Transverse colon (tissue), 4 donors: ENCODE results near the gene WWOX. TPM values are rescaled to one million over a fixed set of nuclear protein-coding genes. Genes with fewer than 3 reads are reported as not detected.

Source experiments
- DNase-seq: peaks from one replicate; pipeline ENCODE4 v3.0.0-alpha.2; 2019
- H3K27ac ChIP-seq, 4 donors: fragments of 200-600 bp; sonication (generic); 2 replicates each; pipeline ENCODE4 v1.5.1; 2016 to 2018; ENCODE audit warnings: inconsistent platforms in 4 of 4
- H3K27me3 ChIP-seq: fragments of 200-600 bp; sonication (generic); 2 replicates; pipeline ENCODE4 v1.5.1; 2017; ENCODE audit warnings: inconsistent platforms
- H3K36me3 ChIP-seq, 4 donors: fragments of 200-600 bp; sonication (generic); 2 replicates each; pipeline ENCODE4 v1.5.1; 2017 to 2019; ENCODE audit warnings: inconsistent platforms in 4 of 4
- H3K4me1 ChIP-seq, 4 donors: fragments of 200-600 bp; sonication (generic); 2 replicates each; pipeline ENCODE4 v1.5.1; 2017 to 2020; ENCODE audit warnings: inconsistent platforms in 4 of 4
- H3K4me3 ChIP-seq, 4 donors: fragments of 200-600 bp; sonication (generic); 1 replicate in 1 of 4; 2 replicates in 3 of 4; pipeline versions ENCODE4 v1.5.1 to v1.6.1; 2017 to 2019; ENCODE audit warnings: inconsistent platforms in 4 of 4
- H3K9me3 ChIP-seq, 2 donors: fragments of 200-600 bp; sonication (generic); 2 replicates each; pipeline ENCODE4 v1.5.1; 2017 to 2019; ENCODE audit warnings: inconsistent platforms in 2 of 2
- EP300 ChIP-seq: sonication (generic); formaldehyde crosslinking; IDR thresholded peaks from one replicate; pipeline ENCODE4 v1.6.1; 2017; ENCODE audit warnings: antibody characterized with exemption, low read depth
- POLR2A ChIP-seq: fragments of 450-650 bp; IDR thresholded peaks from one replicate; pipeline ENCODE4 v1.6.1; 2016; ENCODE audit warnings: antibody characterized with exemption, mild to moderate bottlenecking, moderate library complexity
- POLR2AphosphoS5 ChIP-seq, 3 donors: sonication (generic); formaldehyde crosslinking; IDR thresholded peaks; one replicate each; pipeline ENCODE4 v1.6.1; 2016; ENCODE audit warnings: antibody characterized with exemption in 3 of 3
- WGBS, 2 donors: methylation state at CpG; one replicate each; pipeline ENCODE4 v1.1.5; 2018; ENCODE audit warnings: low coverage in 1 of 2; 5-methylcytosine and 5-hydroxymethylcytosine counted together
- in situ Hi-C, 4 donors: fragments of 200-750 bp; cut with MboI; loops; one replicate each; pipeline versions ENCODE4 v1.15.0 to v1.15.1; 2017; ENCODE audit warnings: low sequenced_read_pairs in 3 of 4, low pct_ligation_motif_present in 1 of 4, low pct_unique_long_range_greater_than_20kb in 1 of 4
- intact Hi-C: fragments of 100-400 bp; cut with DNase I; formaldehyde crosslinking; loops from one replicate; pipeline ENCODE4 v1.15.1; 2023; ENCODE audit warnings: low total_unique reads
- total RNA-seq, 4 donors: library from RNA; depleted of rRNA; stranded (reverse); fragments of >200 nt; gene quantifications; one replicate each; pipeline ENCODE4 v1.1.0, GENCODE V29; 2016
- TF ChIP-seq, protein P1 (sequence below), 5 experiments: fragments of 200-600 bp in 3 of 5; fragments of 450-650 bp in 2 of 5; sonication (generic) in 3 of 5; IDR thresholded peaks; 1 replicate in 2 of 5; 2 replicates in 3 of 5; pipeline ENCODE4 v1.5.1; 2016 to 2017; ENCODE audit warnings: antibody characterized with exemption in 5 of 5, inconsistent platforms in 3 of 5, mild to moderate bottlenecking in 2 of 5, moderate library complexity in 1 of 5

Gene WWOX
- total RNA-seq, 4 donors from 2014 or later, result 11.2 to 53.8 (median 24.8) TPM

DNA sequence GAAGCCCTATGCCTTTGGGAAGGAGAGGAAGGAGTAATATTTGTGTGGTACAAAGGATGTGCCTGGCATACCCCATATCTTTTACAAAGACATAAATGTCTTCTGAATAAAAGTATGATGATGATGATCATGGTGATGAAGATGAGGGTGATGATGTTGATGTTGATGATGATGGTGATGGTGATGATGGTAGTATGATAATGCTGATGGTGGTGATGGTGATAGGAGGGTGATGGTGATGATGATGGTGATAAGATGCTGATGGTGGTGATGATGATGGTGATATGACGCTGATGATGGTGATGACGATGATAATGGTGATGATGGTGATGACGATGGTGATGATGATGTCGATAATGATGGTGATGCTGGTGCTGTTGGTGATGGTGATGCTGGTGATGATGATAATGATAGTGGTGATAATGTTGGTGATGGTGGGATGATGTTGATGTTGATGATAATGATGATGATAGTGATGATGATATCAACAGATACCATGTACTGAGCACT lies 684.2 kb downstream of the WWOX start:
- H3K4me1 ChIP-seq, result peaks cover 0 to 2% (median under 1%) of the 10 kb centered on the region in 4 donors
- WGBS, 2 donors, result 68 to 74% methylated on average over 4 of the region's 4 CpGs
- H3K9me3 ChIP-seq, result no peaks in the 10 kb centered on the region
- no peaks in the 10 kb centered on the region for H3K27me3 ChIP-seq
- no peak for DNase-seq
- in situ Hi-C loops, result loop anchor here in 1 of 4 donors (25.0 kb wide), 1 partner anchor 271 kb away; no protein-coding TSS in a partner anchor
- no peak for TF ChIP-seq POLR2A
- TF ChIP-seq EP300, result no peak
- TF ChIP-seq, protein P1, sequence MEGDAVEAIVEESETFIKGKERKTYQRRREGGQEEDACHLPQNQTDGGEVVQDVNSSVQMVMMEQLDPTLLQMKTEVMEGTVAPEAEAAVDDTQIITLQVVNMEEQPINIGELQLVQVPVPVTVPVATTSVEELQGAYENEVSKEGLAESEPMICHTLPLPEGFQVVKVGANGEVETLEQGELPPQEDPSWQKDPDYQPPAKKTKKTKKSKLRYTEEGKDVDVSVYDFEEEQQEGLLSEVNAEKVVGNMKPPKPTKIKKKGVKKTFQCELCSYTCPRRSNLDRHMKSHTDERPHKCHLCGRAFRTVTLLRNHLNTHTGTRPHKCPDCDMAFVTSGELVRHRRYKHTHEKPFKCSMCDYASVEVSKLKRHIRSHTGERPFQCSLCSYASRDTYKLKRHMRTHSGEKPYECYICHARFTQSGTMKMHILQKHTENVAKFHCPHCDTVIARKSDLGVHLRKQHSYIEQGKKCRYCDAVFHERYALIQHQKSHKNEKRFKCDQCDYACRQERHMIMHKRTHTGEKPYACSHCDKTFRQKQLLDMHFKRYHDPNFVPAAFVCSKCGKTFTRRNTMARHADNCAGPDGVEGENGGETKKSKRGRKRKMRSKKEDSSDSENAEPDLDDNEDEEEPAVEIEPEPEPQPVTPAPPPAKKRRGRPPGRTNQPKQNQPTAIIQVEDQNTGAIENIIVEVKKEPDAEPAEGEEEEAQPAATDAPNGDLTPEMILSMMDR (IDR thresholded peaks at IDR 0.05), result no peak
- no peak for TF ChIP-seq POLR2AphosphoS5 (IDR thresholded peaks at IDR 0.05)
- no peaks in the 10 kb centered on the region for H3K36me3 ChIP-seq
- no peak overlapping the region for H3K27ac ChIP-seq
- H3K4me3 ChIP-seq, result no peak overlapping the region
- intact Hi-C loops, result no loop called here

DNA sequence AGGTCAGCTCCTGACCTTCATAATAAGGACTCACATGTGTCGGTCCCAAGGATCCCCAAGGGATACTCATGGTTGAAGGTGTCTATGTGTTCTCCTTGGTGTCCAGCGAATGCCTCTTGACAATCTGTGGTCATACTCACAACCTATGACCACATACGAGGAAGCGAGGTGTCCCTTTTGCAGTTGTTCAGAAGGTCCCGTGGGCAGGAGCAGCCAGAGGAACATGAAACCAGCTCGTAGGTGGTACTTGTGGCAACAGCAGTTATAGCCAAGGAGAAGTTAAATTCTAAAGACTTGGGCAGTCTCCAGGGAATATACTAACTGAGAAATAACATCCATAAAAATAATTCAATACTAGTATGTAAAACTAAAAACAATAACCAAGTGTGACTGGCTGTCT lies 685.3 kb downstream of the WWOX start:
- DNase-seq, result no peak
- no peaks in the 10 kb centered on the region for H3K27me3 ChIP-seq
- TF ChIP-seq POLR2AphosphoS5 (IDR thresholded peaks at IDR 0.05) (no peak), POLR2A (no peak), EP300 (no peak)
- TF ChIP-seq, protein P1 (IDR thresholded peaks at IDR 0.05), result no peak
- H3K4me1 ChIP-seq, result no peaks in the 10 kb centered on the region
- in situ Hi-C loops (loop anchor here in 1 of 4 donors (25.0 kb wide), 1 partner anchor 272 kb away; no protein-coding TSS in a partner anchor), intact Hi-C loops (loop anchor here (5.0 kb wide), 1 partner anchor 438 kb away; no protein-coding TSS in a partner anchor)
- no peak overlapping the region for H3K27ac ChIP-seq
- 74% methylated on average over 6 of the region's 6 CpGs; no CpG with 5 or more reads in 1 of the 2 donors for WGBS, 2 donors
- H3K36me3 ChIP-seq, result no peaks in the 10 kb centered on the region
- no peak overlapping the region for H3K4me3 ChIP-seq
- H3K9me3 ChIP-seq, result no peaks in the 10 kb centered on the region

DNA sequence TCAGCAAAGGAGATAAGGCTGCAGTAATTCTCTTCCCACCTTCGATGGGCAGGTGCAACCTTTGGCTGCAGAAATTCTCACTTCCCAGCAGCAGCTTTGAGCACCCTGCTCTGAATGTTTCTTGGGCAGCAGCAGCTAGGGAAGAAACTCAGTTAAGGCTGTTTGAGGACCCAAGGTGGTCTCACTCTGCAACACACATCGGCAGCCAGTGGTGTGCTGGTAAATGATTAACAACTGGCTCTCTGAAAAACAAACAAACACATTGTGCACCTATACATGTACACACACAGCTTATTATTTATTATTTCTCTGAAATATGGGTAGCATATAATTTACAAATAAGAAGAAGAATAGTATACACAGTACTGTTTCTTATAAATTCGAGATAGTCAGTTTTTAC lies 685.8 kb downstream of the WWOX start:
- in situ Hi-C loops (loop anchor here in 1 of 4 donors (25.0 kb wide), 1 partner anchor 273 kb away; no protein-coding TSS in a partner anchor), intact Hi-C loops (loop anchor here (5.0 kb wide), 1 partner anchor 437 kb away; no protein-coding TSS in a partner anchor)
- 52 to 64% methylated on average over 2 to 3 of the region's 3 CpGs for WGBS, 2 donors
- no peaks in the 10 kb centered on the region for H3K27me3 ChIP-seq
- no peak for TF ChIP-seq EP300
- no peak for TF ChIP-seq POLR2AphosphoS5 (IDR thresholded peaks at IDR 0.05)
- TF ChIP-seq, protein P1 (IDR thresholded peaks at IDR 0.05), result no peak
- no peak overlapping the region for H3K27ac ChIP-seq
- no peaks in the 10 kb centered on the region for H3K4me1 ChIP-seq
- no peaks in the 10 kb centered on the region for H3K36me3 ChIP-seq
- DNase-seq, result no peak
- no peak overlapping the region for H3K4me3 ChIP-seq
- H3K9me3 ChIP-seq, result no peaks in the 10 kb centered on the region

DNA sequence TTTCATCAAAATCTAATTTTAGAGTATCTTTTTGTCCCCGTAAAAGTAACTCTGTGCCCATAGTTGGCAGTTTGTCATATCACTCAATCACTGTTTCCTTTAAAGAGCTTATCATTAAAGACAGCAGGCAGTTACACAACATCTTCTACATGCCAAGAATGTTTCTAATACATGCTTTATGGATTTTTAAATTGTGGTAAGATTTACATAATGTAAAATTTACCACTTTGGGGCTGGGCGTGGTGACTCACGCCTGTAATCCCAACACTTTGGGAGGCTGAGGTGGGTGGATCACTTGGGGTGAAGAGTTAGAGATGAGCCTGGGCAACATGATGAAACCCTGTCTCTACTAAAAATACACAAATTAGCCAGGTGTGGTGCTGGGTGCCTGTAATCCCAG lies 687.2 kb downstream of the WWOX start:
- no peak for DNase-seq
- in situ Hi-C loops (loop anchor here in 1 of 4 donors (25.0 kb wide), 1 partner anchor 274 kb away; no protein-coding TSS in a partner anchor), intact Hi-C loops (loop anchor here (5.0 kb wide), 1 partner anchor 436 kb away; no protein-coding TSS in a partner anchor)
- 47 to 77% methylated on average over 2 to 3 of the region's 3 CpGs for WGBS, 2 donors
- Histone ChIP-seq H3K27me3 (no peaks in the 10 kb centered on the region), H3K4me1 (no peaks in the 10 kb centered on the region), H3K4me3 (no peak overlapping the region), H3K9me3 (no peaks in the 10 kb centered on the region), H3K36me3 (no peaks in the 10 kb centered on the region), H3K27ac (no peak overlapping the region)
- TF ChIP-seq POLR2AphosphoS5 (IDR thresholded peaks at IDR 0.05) (no peak), EP300 (no peak), POLR2A (no peak)
- TF ChIP-seq, protein P1 (IDR thresholded peaks at IDR 0.05), result no peak
